K562 (cell line): ENCODE measurements around the gene PPP1R14B. TPM values are rescaled to one million over a fixed set of nuclear protein-coding genes. Genes with fewer than 3 reads are reported as not detected.

Experiments
- ARNT ChIP-seq, 2 experiments: fragments of 450-650 bp; IDR thresholded peaks; 2 replicates each; pipeline ENCODE4 v1.6.1; 2016; ENCODE audit warnings: mild to moderate bottlenecking in 1 of 2
- BMI1 ChIP-seq: fragments of 150-350 bp; IDR thresholded peaks from 2 replicates; pipeline ENCODE4 v1.6.1; 2014; ENCODE audit warnings: low read length
- CHD1 ChIP-seq: fragments of 200-600 bp; sonication (generic); IDR thresholded peaks from one replicate; pipeline ENCODE4 v1.6.1; 2012; ENCODE audit warnings: mild to moderate bottlenecking, moderate library complexity, low read length, inconsistent platforms
- E4F1 ChIP-seq: fragments of 250-450 bp; sonication (Bioruptor Pico); IDR thresholded peaks from 2 replicates; pipeline ENCODE4 v1.5.0; 2021; ENCODE audit warnings: mild to moderate bottlenecking, borderline replicate concordance
- GABPB1 ChIP-seq: sonication (generic); formaldehyde crosslinking; IDR thresholded peaks from 2 replicates; pipeline ENCODE4 v1.8.0; 2022; ENCODE audit warnings: mild to moderate bottlenecking, missing genetic modification reagents
- HDAC3 ChIP-seq: fragments of 450-650 bp; IDR thresholded peaks from 2 replicates; pipeline ENCODE4 v1.6.1; 2018; ENCODE audit warnings: borderline replicate concordance, mild to moderate bottlenecking, moderate library complexity; ENCODE audit not compliant: partially characterized antibody
- JUNB ChIP-seq: fragments of 450-650 bp; formaldehyde crosslinking; conservative IDR thresholded peaks from 2 replicates; pipeline ENCODE4 v1.4.0; 2020; ENCODE audit warnings: mild to moderate bottlenecking
- NEUROD1 ChIP-seq: fragments of 150-350 bp; IDR thresholded peaks from 2 replicates; pipeline ENCODE4 v1.6.1; 2014; ENCODE audit warnings: borderline replicate concordance, low read length, low read depth; ENCODE audit not compliant: partially characterized antibody
- NUFIP1 ChIP-seq: fragments of 450-650 bp; IDR thresholded peaks from 2 replicates; pipeline ENCODE4 v1.6.1; 2018; ENCODE audit not compliant: partially characterized antibody
- POLR3A ChIP-seq: IDR thresholded peaks from 2 replicates; pipeline ENCODE4 v1.6.1; 2011; ENCODE audit warnings: borderline replicate concordance, mild to moderate bottlenecking, moderate library complexity; ENCODE audit not compliant: insufficient read length, insufficient read depth; ENCODE audit errors: extremely low read depth
- PTTG1 ChIP-seq: fragments of 450-650 bp; IDR thresholded peaks from 2 replicates; pipeline ENCODE4 v1.6.1; 2016; ENCODE audit warnings: low read depth, mild to moderate bottlenecking, missing genetic modification characterization, missing compliant biosample characterization
- SIN3A ChIP-seq, 2 experiments: fragments of 150-350 bp in 1 of 2; IDR thresholded peaks; 2 replicates each; pipeline ENCODE4 v1.6.1; 2011 to 2016; ENCODE audit warnings: borderline replicate concordance in 2 of 2, low read depth in 2 of 2, low read length in 2 of 2, mild to moderate bottlenecking in 2 of 2, moderate library complexity in 2 of 2; ENCODE audit not compliant: control insufficient read depth in 1 of 2
- SMAD1 ChIP-seq: fragments of 150-350 bp; IDR thresholded peaks from 2 replicates; pipeline ENCODE4 v1.6.1; 2014; ENCODE audit warnings: low read length, low read depth; ENCODE audit not compliant: partially characterized antibody
- SMC3 ChIP-seq: conservative IDR thresholded peaks from 2 replicates; pipeline ENCODE4 v1.6.1; 2011; ENCODE audit warnings: low read depth, low read length, improper control_type of control experiment; ENCODE audit not compliant: insufficient read depth
- XRCC3 ChIP-seq: fragments of 450-650 bp; IDR thresholded peaks from 2 replicates; pipeline ENCODE4 v1.6.1; 2017; ENCODE audit warnings: mild to moderate bottlenecking, moderate library complexity
- ZNF431 ChIP-seq: sonication (generic); formaldehyde crosslinking; IDR thresholded peaks from 2 replicates; pipeline ENCODE4 v1.8.0; 2022; ENCODE audit warnings: mild to moderate bottlenecking, missing genetic modification reagents
- ZNF583 ChIP-seq: fragments of 250-450 bp; sonication (Bioruptor Pico); IDR thresholded peaks from 2 replicates; pipeline ENCODE4 v1.4.0; 2020
- ZNF830 ChIP-seq: fragments of 250-450 bp; sonication (Bioruptor Pico); IDR thresholded peaks from 2 replicates; pipeline ENCODE4 v1.5.0; 2021; ENCODE audit warnings: mild to moderate bottlenecking
- polyA plus RNA-seq, 8 experiments: library from polyadenylated mRNA; depleted of rRNA in 4 of 8; stranded (reverse) in 5 of 8; unstranded in 3 of 8; fragments of >200 nt; fragmentation: Nextera tagmentation in 2 of 8; fragmentation: Illumina TruSeq in 1 of 8; extraction: Ambion mirVana in 2 of 8; extraction: Trizol in 1 of 8; gene quantifications; 2 replicates each; pipeline versions ENCODE4 v1.2.1 to v1.2.3, GENCODE V29; 2011 to 2014; ENCODE audit warnings: inconsistent platforms in 1 of 8, missing spikeins in 1 of 8
- total RNA-seq, 7 experiments: library from RNA; depleted of rRNA in 6 of 7; stranded (reverse); fragments of >200 nt in 6 of 7; fragmentation: Illumina TruSeq in 2 of 7; extraction: Trizol in 2 of 7; gene quantifications; 2 replicates each; pipeline versions ENCODE4 v1.2.1 to v1.2.3, GENCODE V29; 2011 to 2021; ENCODE audit warnings: low replicate concordance in 1 of 7
- TF ChIP-seq, protein P1 (sequence below): fragments of 200-800 bp; sonication (Bioruptor generic); IDR thresholded peaks from 2 replicates; pipeline ENCODE4 v1.6.1; 2016; ENCODE audit warnings: missing genetic modification characterization, missing compliant biosample characterization
- TF ChIP-seq, protein P2 (sequence below): fragments of 250-450 bp; sonication (Bioruptor Pico); IDR thresholded peaks from 2 replicates; pipeline ENCODE4 v1.4.0; 2020; ENCODE audit warnings: mild to moderate bottlenecking, moderate library complexity

PPP1R14B gene
- total and polyA plus RNA-seq, 9 of the 15 experiments (the other 6 are each of a cell fraction or from before 2014, with no cell fraction given) = 7.7 to 566 (median 212) TPM

- TF ChIP-seq, protein P1, sequence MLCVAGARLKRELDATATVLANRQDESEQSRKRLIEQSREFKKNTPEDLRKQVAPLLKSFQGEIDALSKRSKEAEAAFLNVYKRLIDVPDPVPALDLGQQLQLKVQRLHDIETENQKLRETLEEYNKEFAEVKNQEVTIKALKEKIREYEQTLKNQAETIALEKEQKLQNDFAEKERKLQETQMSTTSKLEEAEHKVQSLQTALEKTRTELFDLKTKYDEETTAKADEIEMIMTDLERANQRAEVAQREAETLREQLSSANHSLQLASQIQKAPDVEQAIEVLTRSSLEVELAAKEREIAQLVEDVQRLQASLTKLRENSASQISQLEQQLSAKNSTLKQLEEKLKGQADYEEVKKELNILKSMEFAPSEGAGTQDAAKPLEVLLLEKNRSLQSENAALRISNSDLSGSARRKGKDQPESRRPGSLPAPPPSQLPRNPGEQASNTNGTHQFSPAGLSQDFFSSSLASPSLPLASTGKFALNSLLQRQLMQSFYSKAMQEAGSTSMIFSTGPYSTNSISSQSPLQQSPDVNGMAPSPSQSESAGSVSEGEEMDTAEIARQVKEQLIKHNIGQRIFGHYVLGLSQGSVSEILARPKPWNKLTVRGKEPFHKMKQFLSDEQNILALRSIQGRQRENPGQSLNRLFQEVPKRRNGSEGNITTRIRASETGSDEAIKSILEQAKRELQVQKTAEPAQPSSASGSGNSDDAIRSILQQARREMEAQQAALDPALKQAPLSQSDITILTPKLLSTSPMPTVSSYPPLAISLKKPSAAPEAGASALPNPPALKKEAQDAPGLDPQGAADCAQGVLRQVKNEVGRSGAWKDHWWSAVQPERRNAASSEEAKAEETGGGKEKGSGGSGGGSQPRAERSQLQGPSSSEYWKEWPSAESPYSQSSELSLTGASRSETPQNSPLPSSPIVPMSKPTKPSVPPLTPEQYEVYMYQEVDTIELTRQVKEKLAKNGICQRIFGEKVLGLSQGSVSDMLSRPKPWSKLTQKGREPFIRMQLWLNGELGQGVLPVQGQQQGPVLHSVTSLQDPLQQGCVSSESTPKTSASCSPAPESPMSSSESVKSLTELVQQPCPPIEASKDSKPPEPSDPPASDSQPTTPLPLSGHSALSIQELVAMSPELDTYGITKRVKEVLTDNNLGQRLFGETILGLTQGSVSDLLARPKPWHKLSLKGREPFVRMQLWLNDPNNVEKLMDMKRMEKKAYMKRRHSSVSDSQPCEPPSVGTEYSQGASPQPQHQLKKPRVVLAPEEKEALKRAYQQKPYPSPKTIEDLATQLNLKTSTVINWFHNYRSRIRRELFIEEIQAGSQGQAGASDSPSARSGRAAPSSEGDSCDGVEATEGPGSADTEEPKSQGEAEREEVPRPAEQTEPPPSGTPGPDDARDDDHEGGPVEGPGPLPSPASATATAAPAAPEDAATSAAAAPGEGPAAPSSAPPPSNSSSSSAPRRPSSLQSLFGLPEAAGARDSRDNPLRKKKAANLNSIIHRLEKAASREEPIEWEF (CRISPR knock-in tag) = no peak
- TF ChIP-seq CHD1 (no peak), HDAC3 (no peak), E4F1 (no peak), SIN3A (IDR thresholded peaks at IDR 0.05; ENCODE audit: borderline replicate concordance in 2 of 2, control insufficient read depth in 1 of 2, low read depth in 2 of 2, low read length in 2 of 2) (peak in 1 of 2 experiments; percentile 69; a peak in 1 of 4 replicates), ZNF431 (CRISPR knock-in tag) (no peak), SMC3 (peak; percentile 83), SMAD1 (peak; percentile 82), POLR3A (no peak), ZNF583 (no peak), XRCC3 (no peak), JUNB (CRISPR knock-in tag) (no peak), BMI1 (no peak), GABPB1 (CRISPR knock-in tag) (no peak; the same call in 1 of the 2 replicates), PTTG1 (no peak), ZNF830 (no peak), NUFIP1 (no peak), NEUROD1 (no peak), ARNT (IDR thresholded peaks at IDR 0.05) (peak in 1 of 2 experiments; percentile 61; a peak in 1 of 4 replicates)
- TF ChIP-seq, protein P2, sequence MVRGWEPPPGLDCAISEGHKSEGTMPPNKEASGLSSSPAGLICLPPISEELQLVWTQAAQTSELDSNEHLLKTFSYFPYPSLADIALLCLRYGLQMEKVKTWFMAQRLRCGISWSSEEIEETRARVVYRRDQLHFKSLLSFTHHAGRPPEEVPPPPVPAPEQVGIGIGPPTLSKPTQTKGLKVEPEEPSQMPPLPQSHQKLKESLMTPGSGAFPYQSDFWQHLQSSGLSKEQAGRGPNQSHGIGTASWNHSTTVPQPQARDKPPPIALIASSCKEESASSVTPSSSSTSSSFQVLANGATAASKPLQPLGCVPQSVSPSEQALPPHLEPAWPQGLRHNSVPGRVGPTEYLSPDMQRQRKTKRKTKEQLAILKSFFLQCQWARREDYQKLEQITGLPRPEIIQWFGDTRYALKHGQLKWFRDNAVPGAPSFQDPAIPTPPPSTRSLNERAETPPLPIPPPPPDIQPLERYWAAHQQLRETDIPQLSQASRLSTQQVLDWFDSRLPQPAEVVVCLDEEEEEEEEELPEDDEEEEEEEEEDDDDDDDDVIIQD (CRISPR knock-in tag) = no peak
Measured at GRCh38 chr11:64204464-64204989, 42.2 kb downstream of the PPP1R14B start (continued).
